GM12873 (cell line): Measurements from ENCODE around the gene RNF40.

Source experiments
- TF ChIP-seq, protein P1 (sequence below): IDR thresholded peaks from 2 replicates; pipeline ENCODE4 v1.5.1; 2012; ENCODE audit warnings: low read depth, mild to moderate bottlenecking, moderate library complexity, low read length, control low read depth; ENCODE audit not compliant: insufficient read depth; ENCODE audit errors: missing control alignments

The RNF40 gene

DNA sequence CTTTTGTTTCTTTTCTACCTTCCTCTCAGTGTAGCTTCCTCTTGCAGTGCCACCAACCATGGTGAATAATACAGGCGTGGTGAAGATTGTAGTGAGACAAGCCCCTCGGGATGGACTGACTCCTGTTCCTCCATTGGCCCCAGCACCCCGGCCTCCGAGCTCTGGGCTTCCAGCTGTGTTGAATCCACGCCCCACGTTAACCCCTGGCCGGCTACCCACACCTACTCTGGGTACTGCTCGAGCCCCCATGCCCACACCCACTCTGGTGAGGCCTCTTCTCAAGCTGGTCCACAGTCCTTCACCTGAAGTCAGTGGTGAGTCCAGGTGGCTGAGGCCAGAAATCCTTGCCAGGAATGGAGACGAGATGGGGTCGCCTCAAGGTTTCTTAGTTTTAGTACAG is 39.2 kb upstream of the RNF40 start:
- TF ChIP-seq, protein P1, sequence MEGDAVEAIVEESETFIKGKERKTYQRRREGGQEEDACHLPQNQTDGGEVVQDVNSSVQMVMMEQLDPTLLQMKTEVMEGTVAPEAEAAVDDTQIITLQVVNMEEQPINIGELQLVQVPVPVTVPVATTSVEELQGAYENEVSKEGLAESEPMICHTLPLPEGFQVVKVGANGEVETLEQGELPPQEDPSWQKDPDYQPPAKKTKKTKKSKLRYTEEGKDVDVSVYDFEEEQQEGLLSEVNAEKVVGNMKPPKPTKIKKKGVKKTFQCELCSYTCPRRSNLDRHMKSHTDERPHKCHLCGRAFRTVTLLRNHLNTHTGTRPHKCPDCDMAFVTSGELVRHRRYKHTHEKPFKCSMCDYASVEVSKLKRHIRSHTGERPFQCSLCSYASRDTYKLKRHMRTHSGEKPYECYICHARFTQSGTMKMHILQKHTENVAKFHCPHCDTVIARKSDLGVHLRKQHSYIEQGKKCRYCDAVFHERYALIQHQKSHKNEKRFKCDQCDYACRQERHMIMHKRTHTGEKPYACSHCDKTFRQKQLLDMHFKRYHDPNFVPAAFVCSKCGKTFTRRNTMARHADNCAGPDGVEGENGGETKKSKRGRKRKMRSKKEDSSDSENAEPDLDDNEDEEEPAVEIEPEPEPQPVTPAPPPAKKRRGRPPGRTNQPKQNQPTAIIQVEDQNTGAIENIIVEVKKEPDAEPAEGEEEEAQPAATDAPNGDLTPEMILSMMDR: no peak

DNA sequence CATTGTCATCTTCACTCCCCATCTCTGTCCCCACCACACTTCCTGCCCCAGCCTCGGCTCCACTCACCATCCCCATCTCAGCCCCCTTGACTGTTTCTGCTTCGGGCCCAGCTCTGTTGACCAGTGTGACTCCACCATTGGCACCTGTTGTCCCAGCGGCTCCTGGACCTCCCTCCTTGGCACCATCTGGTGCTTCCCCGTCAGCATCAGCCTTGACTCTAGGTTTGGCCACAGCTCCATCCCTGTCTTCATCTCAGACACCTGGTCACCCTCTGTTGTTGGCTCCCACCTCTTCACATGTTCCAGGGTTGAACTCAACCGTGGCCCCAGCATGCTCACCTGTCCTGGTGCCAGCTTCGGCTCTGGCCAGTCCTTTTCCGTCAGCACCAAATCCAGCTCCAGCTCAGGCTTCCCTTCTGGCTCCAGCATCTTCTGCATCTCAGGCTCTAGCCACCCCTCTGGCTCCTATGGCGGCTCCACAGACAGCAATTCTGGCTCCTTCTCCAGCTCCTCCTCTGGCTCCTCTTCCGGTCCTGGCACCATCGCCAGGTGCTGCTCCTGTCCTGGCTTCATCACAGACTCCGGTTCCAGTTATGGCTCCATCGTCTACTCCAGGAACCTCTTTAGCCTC is 38.3 kb upstream of the RNF40 start:
- TF ChIP-seq, protein P1: no peak

DNA sequence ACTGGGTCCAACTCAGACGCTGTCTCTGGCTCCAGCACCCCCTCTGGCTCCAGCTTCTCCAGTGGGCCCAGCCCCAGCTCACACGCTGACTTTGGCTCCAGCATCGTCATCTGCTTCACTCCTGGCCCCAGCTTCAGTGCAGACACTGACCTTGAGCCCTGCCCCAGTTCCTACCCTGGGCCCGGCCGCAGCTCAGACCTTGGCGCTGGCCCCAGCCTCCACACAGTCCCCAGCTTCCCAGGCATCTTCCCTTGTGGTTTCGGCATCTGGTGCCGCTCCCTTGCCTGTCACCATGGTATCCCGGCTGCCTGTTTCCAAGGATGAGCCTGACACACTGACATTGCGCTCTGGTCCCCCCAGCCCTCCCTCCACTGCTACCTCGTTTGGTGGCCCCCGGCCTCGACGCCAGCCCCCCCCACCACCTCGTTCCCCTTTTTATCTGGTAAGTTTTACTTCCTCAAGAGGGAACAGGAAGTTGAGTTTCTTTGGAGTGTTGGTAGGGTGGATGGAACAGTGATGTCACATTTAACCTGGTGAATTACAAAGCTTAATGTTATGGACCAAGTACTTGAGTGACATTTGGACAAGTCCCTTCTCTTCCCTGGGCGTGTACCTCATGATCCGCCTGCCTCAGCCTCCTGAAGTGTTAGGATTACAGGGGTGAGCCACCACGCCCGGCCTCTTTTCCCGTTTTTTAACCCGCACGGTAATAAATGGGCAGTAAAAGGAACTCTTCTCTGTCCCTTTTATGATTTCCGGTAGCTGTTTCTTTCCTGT is 37.3 kb upstream of the RNF40 start:
- TF ChIP-seq, protein P1: no peak

GRCh38 chr16:30725418-30725792 is 36.7 kb upstream of the RNF40 start:
- TF ChIP-seq, protein P1: no peak

DNA sequence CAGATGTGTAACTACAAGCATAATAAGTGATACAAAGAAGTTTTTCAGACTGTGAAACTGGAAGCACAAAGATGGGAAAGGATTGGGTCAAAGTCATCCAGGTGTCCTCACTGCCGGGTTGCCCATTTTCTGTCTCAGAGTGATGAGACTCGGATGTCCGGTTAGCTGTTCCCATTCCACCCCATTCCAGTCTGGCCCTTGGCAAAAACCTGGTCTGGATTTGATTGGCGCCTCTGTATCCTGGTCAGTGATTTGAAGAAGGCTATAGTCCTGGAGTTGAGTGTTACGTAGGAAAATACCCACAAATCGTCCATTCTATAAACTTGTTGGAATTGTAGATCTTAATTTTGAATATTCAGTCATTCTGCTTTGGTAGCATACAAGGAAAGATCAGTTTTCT is 33.8 kb upstream of the RNF40 start:
- TF ChIP-seq, protein P1: no peak

DNA sequence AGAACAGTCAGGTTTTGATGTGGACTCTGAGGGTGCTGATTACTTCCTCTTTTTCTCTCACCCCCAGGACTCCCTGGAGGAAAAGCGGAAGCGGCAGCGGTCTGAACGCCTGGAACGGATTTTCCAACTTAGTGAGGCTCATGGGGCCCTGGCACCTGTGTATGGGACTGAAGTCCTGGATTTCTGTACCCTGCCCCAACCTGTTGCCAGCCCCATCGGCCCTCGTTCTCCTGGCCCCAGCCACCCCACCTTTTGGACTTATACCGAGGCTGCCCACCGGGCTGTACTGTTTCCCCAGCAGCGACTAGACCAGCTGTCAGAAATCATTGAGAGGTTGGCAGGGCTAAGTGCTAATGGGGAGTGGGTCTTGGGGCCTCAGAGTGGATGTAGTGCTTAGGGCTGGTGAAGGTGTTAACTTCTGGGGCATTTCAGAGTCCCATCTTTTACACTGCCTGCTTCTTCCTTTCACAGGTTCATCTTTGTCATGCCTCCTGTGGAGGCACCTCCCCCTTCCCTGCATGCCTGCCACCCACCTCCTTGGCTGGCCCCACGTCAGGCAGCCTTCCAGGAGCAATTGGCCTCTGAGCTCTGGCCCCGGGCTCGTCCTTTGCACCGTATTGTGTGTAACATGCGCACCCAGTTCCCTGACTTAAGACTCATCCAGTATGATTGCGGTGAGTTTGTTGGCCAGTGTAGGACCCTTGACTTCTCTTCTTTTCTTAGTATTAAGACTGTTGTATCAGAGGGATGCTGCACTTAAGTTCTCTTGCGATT is 33.0 kb upstream of the RNF40 start:
- TF ChIP-seq, protein P1: no peak

DNA sequence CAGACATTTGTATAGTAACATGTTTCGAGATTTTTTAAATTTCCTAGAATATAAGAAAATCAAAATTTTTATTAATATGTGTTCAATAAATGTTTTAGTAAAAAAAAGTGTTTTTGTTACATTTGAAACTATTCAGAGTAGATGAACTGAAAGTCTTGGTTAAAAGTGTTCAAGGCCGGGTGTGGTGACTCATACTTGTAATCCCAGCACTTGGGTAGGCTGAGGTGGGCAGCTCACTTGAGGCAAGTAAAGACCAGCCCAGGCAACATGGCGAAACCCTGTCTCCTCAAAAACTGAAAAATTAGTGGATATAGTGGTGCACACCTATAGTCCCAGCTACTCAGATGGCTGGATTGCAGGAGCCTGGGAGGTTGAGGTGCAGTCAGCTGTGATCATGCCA is 30.7 kb upstream of the RNF40 start:
- TF ChIP-seq, protein P1: no peak
